Measurements from ENCODE around the gene CMIP.

- TF ChIP-seq CTCF (conservative IDR thresholded peaks at IDR 0.05; ENCODE audit: low read length) (no peak), EZH2phosphoT487 (IDR thresholded peaks at IDR 0.05; ENCODE audit: borderline replicate concordance) (no peak)
Measured at GRCh38 chr16:81684901-81685300, 240.3 kb downstream of the CMIP start.

All from Loucy (cell line).